Uterus (tissue), 2 donors: ENCODE data around the gene USP37.

Source experiments
- POLR2A ChIP-seq, 2 donors: fragments of 450-650 bp; IDR thresholded peaks; one replicate each; pipeline ENCODE4 v1.6.1; 2016; ENCODE audit warnings: antibody characterized with exemption in 2 of 2, mild to moderate bottlenecking in 1 of 2, moderate library complexity in 1 of 2
- TF ChIP-seq, protein P1 (sequence below), 4 experiments: fragments of 200-600 bp in 2 of 4; fragments of 450-650 bp in 2 of 4; sonication (generic) in 2 of 4; IDR thresholded peaks; one replicate each; pipeline ENCODE4 v1.5.1; 2016 to 2019; ENCODE audit warnings: antibody characterized with exemption in 4 of 4, mild to moderate bottlenecking in 2 of 4, moderate library complexity in 1 of 4

GRCh38 chr2:218583983-218584850, 16.1 kb upstream of the USP37 start:
- TF ChIP-seq, protein P1, sequence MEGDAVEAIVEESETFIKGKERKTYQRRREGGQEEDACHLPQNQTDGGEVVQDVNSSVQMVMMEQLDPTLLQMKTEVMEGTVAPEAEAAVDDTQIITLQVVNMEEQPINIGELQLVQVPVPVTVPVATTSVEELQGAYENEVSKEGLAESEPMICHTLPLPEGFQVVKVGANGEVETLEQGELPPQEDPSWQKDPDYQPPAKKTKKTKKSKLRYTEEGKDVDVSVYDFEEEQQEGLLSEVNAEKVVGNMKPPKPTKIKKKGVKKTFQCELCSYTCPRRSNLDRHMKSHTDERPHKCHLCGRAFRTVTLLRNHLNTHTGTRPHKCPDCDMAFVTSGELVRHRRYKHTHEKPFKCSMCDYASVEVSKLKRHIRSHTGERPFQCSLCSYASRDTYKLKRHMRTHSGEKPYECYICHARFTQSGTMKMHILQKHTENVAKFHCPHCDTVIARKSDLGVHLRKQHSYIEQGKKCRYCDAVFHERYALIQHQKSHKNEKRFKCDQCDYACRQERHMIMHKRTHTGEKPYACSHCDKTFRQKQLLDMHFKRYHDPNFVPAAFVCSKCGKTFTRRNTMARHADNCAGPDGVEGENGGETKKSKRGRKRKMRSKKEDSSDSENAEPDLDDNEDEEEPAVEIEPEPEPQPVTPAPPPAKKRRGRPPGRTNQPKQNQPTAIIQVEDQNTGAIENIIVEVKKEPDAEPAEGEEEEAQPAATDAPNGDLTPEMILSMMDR (IDR thresholded peaks at IDR 0.05), result no peak
- no peak for TF ChIP-seq POLR2A (IDR thresholded peaks at IDR 0.05)
